Skin epidermis (tissue), 12 donors: ENCODE data around the gene TAF1B.
A peak's percentile ranks its signal among the peaks of the same experiment; 100 is the strongest.
"Not testable (repeated sequence)": the region's sequence is repeated elsewhere in the genome, so short reads cannot be mapped to it uniquely, and the experiment has no call there.

Experiments used
- H3K27ac ChIP-seq, 21 experiments: fragments of 200-600 bp; sonication (generic) in 11 of 21; one replicate each; pipeline ENCODE4 v1.5.0; 2020; ENCODE audit warnings: mild to moderate bottlenecking in 3 of 21, inconsistent platforms in 2 of 21, moderate library complexity in 2 of 21
- H3K4me3 ChIP-seq, 7 experiments: fragments of 200-600 bp; sonication (generic) in 2 of 7; one replicate each; pipeline ENCODE4 v1.5.0; 2020; ENCODE audit warnings: inconsistent platforms in 2 of 7, mild to moderate bottlenecking in 2 of 7, moderate library complexity in 1 of 7

TAF1B gene

DNA sequence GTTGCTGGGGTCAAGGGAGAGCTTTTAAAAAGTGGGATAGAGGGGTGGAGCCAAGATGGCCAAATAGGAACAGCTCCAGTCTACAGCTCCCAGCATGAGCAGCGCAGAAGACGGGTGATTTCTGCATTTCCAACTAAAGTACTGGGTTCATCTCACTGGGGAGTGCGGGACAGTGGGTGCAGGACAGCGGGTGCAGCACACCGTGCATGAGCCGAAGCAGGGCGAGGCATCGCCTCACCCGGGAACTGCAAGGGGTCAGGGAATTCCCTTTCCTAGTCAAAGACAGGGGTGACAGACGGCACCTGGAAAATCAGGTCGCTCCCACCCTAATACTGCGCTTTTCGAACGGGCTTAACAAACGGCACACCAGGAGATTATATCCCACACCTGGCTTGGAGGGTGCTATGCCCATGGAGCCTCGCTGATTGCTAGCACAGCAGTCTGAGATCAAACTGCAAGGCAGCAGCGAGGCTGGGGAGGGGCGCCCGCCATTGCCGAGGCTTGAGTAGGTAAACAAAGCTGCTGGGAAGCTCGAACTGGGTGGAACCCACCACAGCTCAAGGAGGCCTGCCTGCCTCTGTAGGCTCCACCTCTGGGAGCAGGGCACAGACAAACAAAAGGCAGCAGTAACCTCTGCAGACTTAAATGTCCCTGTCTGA is 17.8 kb downstream of the TAF1B start:
- not testable (repeated sequence) for H3K4me3 ChIP-seq, H3K27ac ChIP-seq

GRCh38 chr2:9867881-9868280 is 24.6 kb downstream of the TAF1B start:
- Histone ChIP-seq H3K27ac (no peak overlapping the region), H3K4me3 (no peak overlapping the region)

DNA sequence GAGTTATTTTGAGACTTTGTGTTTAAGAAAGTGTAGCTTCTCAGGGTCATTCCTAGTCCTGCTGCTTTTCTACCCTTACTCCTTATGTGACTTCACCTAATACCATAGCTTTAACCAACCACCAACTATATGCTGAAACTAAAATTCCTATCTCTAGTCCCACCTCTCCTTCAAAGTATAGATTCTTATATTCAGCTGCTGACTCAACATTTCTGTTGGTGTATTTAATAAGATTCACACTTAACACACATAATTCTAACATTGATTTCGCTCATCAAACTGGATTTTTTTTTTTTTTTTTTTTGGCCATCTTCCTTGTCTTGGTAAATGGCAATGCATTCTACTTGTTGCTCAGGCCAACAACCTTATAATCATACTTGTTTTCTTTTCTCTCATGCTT is 30.1 kb downstream of the TAF1B start:
- no peak overlapping the region for H3K4me3 ChIP-seq
- H3K27ac ChIP-seq, result no peak overlapping the region

GRCh38 chr2:9877026-9877425 is 33.8 kb downstream of the TAF1B start:
- Histone ChIP-seq H3K27ac (no peak overlapping the region), H3K4me3 (no peak overlapping the region)

- no peak overlapping the region for H3K27ac ChIP-seq
- H3K4me3 ChIP-seq, result no peak overlapping the region
These were observed 34.5 kb downstream of the TAF1B start for GRCh38 chr2:9877726-9878125.

- H3K27ac ChIP-seq, result no peak overlapping the region
- no peak overlapping the region for H3K4me3 ChIP-seq
These were observed 36.4 kb downstream of the TAF1B start for GRCh38 chr2:9879455-9880194.

DNA sequence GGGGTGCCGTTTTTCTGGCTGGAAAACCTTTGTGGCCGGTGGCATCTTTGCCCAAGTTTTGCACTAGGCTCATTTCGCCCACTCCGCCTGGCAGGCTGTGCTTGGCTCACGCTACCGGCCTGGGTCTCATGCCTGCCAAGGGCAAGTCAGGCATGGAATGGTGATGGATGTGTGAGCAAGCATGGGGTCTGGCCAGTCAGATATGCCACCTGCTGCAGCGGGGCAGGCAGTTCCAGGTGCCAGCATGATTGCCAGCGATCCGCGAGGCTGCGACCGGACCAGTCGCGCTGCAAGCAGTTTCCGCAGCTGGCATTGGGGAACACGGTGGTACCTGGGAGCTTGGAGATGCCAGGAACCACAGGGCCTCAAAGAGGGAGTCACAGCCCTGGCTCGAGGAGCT is 40.6 kb downstream of the TAF1B start:
- Histone ChIP-seq H3K4me3 (no peak overlapping the region), H3K27ac (no peak overlapping the region)

DNA sequence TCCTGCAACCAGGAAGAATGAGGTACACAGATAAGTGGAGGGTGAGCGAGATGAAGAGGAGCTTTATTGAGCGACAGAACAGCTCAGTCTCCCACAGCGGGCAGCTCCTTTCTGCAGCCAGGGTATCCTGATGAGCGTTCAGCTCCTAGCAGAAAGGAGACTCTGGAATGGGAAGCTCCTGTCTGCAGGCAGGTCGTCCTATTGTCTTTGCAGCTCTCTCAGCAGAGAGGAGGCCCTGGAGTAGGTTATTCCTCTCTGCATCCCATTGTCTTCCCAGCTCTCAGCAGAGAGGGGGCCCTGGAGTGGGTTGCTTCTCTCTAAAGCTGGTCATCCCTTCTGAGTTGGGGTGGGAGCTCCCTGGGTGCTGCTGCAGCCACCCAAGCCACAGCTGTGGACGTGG is 41.2 kb downstream of the TAF1B start:
- Histone ChIP-seq H3K27ac (no peak overlapping the region), H3K4me3 (no peak overlapping the region)

DNA sequence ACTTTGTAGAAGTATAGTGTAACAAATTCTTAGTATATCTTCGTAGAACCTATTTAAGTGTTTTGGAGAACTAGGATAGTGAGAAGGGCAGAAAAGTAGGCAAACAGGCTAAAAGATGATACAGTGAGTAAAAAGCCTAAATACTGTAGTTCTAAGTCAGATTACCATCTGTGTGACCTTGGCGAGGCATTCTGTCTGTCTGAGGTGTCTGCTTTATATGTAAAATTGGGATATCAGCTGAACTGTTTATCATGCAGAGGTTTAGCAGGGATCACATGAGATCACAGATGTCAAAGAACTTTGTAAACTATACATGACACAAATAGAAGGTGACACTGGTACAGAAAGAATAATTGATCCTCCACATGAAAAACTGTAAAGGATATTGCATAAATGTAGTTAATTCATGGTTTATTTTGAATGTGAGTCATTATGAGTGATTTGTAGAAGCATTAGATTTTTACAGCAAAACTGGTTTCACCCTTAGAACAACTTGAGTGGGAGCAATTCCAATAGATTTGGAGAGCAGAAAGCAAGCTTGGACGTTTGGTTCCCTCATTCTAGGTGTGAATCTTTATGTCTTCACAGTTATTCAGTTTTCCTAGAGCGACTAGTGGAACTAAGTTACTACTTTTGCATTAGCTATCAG is 41.9 kb downstream of the TAF1B start:
- Histone ChIP-seq H3K4me3 (no peak overlapping the region), H3K27ac (no peak overlapping the region)

DNA sequence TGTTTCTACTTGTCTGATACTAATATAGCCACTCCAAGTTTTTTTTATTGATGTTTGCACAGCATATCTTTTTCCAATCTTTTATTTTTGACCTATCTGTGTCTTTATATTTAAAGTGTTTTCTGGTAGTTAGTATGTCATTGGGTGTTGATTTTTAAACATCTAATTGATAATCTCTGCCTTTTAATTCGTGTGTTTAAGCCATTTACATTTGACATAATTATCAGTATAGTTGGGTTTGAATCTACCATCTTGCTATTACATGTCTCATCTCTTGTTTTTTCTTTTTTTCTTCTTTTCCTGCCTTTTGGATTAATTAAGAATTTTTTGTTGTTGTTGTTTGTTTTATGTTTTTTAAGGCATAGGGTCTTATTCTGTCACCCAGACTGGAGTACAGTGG is 44.2 kb downstream of the TAF1B start:
- Histone ChIP-seq H3K4me3 (no peak overlapping the region), H3K27ac (no peak overlapping the region)

- H3K27ac ChIP-seq, result peak overlapping the region in 2 of 21 experiments; percentile 18 to 20
- H3K4me3 ChIP-seq, result no peak overlapping the region
These were observed 46.6 kb downstream of the TAF1B start for GRCh38 chr2:9889812-9890261.

DNA sequence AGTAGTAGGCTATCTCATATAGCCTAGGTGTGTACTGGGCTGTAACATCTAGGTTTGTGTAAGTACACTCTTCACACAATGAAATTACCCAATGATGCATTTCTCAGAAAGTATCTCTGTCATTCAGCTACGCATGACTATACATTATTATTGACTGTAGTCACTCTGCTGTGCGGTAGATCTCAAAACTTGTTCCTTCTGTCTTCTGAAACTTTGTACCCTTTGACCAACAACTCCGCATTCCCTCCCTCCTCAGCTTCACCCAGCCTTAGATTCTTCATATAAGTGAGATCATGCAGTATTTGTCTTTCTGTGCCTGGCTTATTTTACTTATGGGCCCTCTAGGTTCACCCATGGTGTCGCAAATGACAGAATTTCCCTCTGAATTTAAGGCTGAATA is 49.0 kb downstream of the TAF1B start:
- Histone ChIP-seq H3K4me3 (no peak overlapping the region), H3K27ac (peak overlapping the region in 4 of 21 experiments; percentile 26 to 31 (median 28))

DNA sequence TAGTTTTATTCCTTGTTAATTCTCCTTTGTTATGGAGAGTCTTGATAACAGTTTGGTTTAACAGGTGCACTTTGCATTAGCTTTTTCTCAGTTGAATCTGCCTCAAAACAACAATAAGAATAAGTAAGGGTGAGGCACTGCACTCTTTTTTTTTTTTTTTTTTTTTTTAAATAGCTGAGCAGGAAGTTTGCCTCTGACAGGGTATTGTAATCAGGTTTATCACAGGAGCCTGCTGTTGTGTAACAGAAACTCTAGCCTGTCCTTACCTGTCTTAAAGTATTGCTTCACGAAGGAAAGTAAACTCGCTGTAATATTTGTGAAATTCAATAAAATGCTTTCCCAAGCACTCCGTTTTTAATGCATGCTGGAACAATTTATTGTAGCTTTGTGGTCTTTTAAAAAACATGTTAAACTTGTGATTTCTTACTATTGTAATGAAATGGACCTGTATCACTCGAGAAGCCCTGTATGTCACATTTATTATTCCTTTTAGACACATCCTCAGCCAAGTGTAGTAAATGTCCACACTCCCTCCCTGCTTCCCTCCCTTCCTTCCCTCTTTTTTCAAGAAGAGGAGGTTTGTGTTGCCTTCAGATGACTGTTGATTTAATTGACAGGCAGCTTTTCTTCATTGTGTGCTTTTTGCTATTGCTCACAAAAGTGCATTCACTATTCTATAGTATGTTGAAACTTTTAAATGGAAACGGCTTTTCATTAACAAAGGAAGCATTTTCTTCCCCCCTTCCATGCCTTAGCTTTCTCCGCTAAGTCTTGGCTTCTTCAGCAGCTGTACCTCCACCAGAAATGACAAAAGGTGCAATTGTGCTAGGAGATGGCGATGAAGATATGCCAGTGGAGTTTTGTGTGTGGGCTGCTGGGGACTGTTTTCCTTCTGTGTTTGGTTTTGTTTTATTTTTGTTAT is 52.7 kb downstream of the TAF1B start:
- H3K4me3 ChIP-seq, result peak overlapping the region in 1 of 7 experiments; percentile 2
- H3K27ac ChIP-seq, result peak overlapping the region in 20 of 21 experiments; percentile 33 to 84 (median 75)

GRCh38 chr2:9897331-9897737 is 54.1 kb downstream of the TAF1B start:
- Histone ChIP-seq H3K27ac (peak overlapping the region in 18 of 21 experiments; percentile 33 to 83 (median 74)), H3K4me3 (no peak overlapping the region)

- H3K27ac ChIP-seq, result peak overlapping the region in 20 of 21 experiments; percentile 43 to 82 (median 71)
- no peak overlapping the region for H3K4me3 ChIP-seq
These were observed 54.6 kb downstream of the TAF1B start for GRCh38 chr2:9897846-9898245.

- H3K4me3 ChIP-seq, result no peak overlapping the region
These were observed 62.1 kb downstream of the TAF1B start for GRCh38 chr2:9905413-9905812.

GRCh38 chr2:9907402-9907801 is 64.1 kb downstream of the TAF1B start:
- no peak overlapping the region for H3K27ac ChIP-seq

More at GRCh38 chr2:9905413-9905812, 62.1 kb downstream of the TAF1B start:
- no peak overlapping the region for H3K27ac ChIP-seq

GRCh38 chr2:9908639-9909038 is 65.4 kb downstream of the TAF1B start:
- H3K4me3 ChIP-seq, result no peak overlapping the region
- H3K27ac ChIP-seq, result peak overlapping the region in 1 of 21 experiments; percentile 9

More at GRCh38 chr2:9907402-9907801, 64.1 kb downstream of the TAF1B start:
- no peak overlapping the region for H3K4me3 ChIP-seq

GRCh38 chr2:9909106-9909505 is 65.8 kb downstream of the TAF1B start:
- H3K4me3 ChIP-seq, result no peak overlapping the region
- H3K27ac ChIP-seq, result peak overlapping the region in 1 of 21 experiments; percentile 34

DNA sequence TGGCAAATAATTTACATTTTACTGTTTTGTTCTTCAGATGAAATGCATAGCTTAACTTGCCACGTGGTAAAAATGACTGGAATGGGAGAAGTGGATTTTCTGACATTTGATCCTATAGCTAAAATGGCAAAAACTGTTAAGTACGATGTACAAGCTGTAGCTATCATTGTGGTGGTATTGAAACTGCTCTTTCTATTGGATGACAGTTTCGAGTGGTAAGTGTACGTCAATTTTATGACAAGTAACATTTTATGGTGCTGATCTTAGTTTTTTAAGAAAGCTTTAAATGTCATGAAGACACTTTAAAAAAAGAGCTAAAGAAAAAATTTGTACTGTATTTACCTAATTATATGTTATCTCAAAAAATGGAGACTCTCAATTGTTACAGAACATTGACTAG is 67.4 kb downstream of the TAF1B start:
- no peak overlapping the region for H3K4me3 ChIP-seq

More for the DNA sequence above, 67.4 kb downstream of the TAF1B start:
- no peak overlapping the region for H3K27ac ChIP-seq
